ENCODE results near the gene SORT1. TPM values are rescaled to one million over a fixed set of nuclear protein-coding genes. Genes with fewer than 3 reads are reported as not detected.

The SORT1 gene
- total and polyA plus RNA-seq, 2 of the 13 experiments (the other 11 are each of a cell fraction or from before 2014, with no cell fraction given): 32.4 to 93.0 TPM

- no peaks in the 10 kb centered on the region; a peak in 1 of 5 replicates for H3K27me3 ChIP-seq (ENCODE audit: control insufficient read depth in 1 of 2, insufficient read depth in 2 of 2, low read length in 2 of 2)
- no peak overlapping the region for H3K4me3 ChIP-seq (replicated peaks in 1 of 3; ENCODE audit: insufficient read depth in 1 of 3, low read depth in 2 of 3, low read length in 3 of 3)
- no TSS peak for BruUV-seq (replicated peaks)
- ChIA-PET POLR2A (no interaction called here), CTCF (ENCODE audit: low intra/inter-chr PET ratio, low total read pairs) (no interaction called here)
- intact Hi-C loops (cut with micrococcal nuclease; ENCODE audit: unreplicated experiment) (no loop called here), in situ Hi-C loops (cut with HindIII; ENCODE audit: extremely low pct_ligation_motif_present, low pct_unique_long_range_greater_than_20kb) (no loop called here)
- no peak overlapping the region for H3K9ac ChIP-seq (ENCODE audit: insufficient read depth, low read depth, low read length)
- DNase-seq (ENCODE audit: low spot score): no peak
- H3K27ac ChIP-seq (ENCODE audit: extremely low read length, insufficient read depth, low read length): no peak overlapping the region
- no peak for ATAC-seq
- H3K4me1 ChIP-seq (ENCODE audit: insufficient read depth, low read length): peaks cover 18% of the 10 kb centered on the region
- H4K20me1 ChIP-seq (ENCODE audit: insufficient read depth, low read length): no peaks in the 10 kb centered on the region
- no peaks in the 10 kb centered on the region for H3K9me3 ChIP-seq (ENCODE audit: low read length)
- TF ChIP-seq MAFK (conservative IDR thresholded peaks at IDR 0.05 in 1 of 2, IDR thresholded peaks at IDR 0.05 in 1 of 2; ENCODE audit: low read length in 2 of 2): 0 out of 4 replicates have a peak, but pooled peaks of 1 of the 2 experiments have one; percentile 26
- TF ChIP-seq ZNF784 (CRISPR knock-in tag; IDR thresholded peaks at IDR 0.05; ENCODE audit: borderline replicate concordance): no peak
- no peak for FAIRE-seq
- H3K4me2 ChIP-seq (ENCODE audit: low read depth, low read length): no peak overlapping the region
- H3K36me3 ChIP-seq (replicated peaks in 1 of 2; ENCODE audit: control insufficient read depth in 1 of 2, insufficient read depth in 2 of 2, low read length in 2 of 2): no peaks in the 10 kb centered on the region
- H2AFZ ChIP-seq (ENCODE audit: low read length): no peak overlapping the region
- H3K79me2 ChIP-seq (ENCODE audit: insufficient read depth, low read length): peaks cover 4% of the 10 kb centered on the region
Measured at GRCh38 chr1:109432336-109432735, 34.6 kb upstream of the SORT1 start.

- peaks cover 14% of the 10 kb centered on the region for H4K20me1 ChIP-seq (ENCODE audit: insufficient read depth, low read length)
- peak overlapping the region; percentile 66 to 90 (median 84) for H3K4me3 ChIP-seq (replicated peaks in 1 of 3; ENCODE audit: insufficient read depth in 1 of 3, low read depth in 2 of 3, low read length in 3 of 3)
- H3K79me2 ChIP-seq (ENCODE audit: insufficient read depth, low read length): peaks cover 42% of the 10 kb centered on the region
- CTCF ChIA-PET (ENCODE audit: low intra/inter-chr PET ratio, low total read pairs): no interaction called here
- H3K27me3 ChIP-seq (ENCODE audit: control insufficient read depth in 1 of 2, insufficient read depth in 2 of 2, low read length in 2 of 2): no peaks in the 10 kb centered on the region; a peak in 1 of 5 replicates
- H3K27ac ChIP-seq (ENCODE audit: extremely low read length, insufficient read depth, low read length): peak overlapping the region; percentile 93
- no TSS peak for BruUV-seq (replicated peaks)
- no peak for DNase-seq (ENCODE audit: low spot score)
- ATAC-seq: no peak
- no peak overlapping the region for H2AFZ ChIP-seq (ENCODE audit: low read length)
- WGBS (ENCODE audit: low lambda C conversion rate): 9% methylated on average over 7 of the region's 7 CpGs
- H3K4me1 ChIP-seq (ENCODE audit: insufficient read depth, low read length): peaks cover 45% of the 10 kb centered on the region
- peak overlapping the region; percentile 85 for H3K9ac ChIP-seq (ENCODE audit: insufficient read depth, low read depth, low read length)
- H3K9me3 ChIP-seq (ENCODE audit: low read length): no peaks in the 10 kb centered on the region
- intact Hi-C loops (cut with micrococcal nuclease; ENCODE audit: unreplicated experiment): loop anchor here (2.0 to 5.0 kb wide), 3 partner anchors 14 to 65 kb away; partner anchors contain the start of gene CYB561D1
- POLR2A ChIA-PET: interaction anchor here (0.9 to 2.3 kb wide), 12 partner anchors 11 to 337 kb away, joined by 3 to 12 read pairs (median 7); partner anchors contain the start of genes ATXN7L2, CYB561D1, GNAI3 and PSRC1
- in situ Hi-C loops (cut with HindIII; ENCODE audit: extremely low pct_ligation_motif_present, low pct_unique_long_range_greater_than_20kb): loop anchor here (5.0 kb wide), 1 partner anchor 55 kb away; the partner anchor contains the start of gene ATXN7L2
- no peak for FAIRE-seq
- H3K4me2 ChIP-seq (ENCODE audit: low read depth, low read length): peak overlapping the region; percentile 71
- no peak for TF ChIP-seq RARA (CRISPR knock-in tag; IDR thresholded peaks at IDR 0.05)
- 0 out of 2 replicates have a peak, but pooled peaks have one; percentile 13 for TF ChIP-seq CCDC6 (CRISPR knock-in tag; IDR thresholded peaks at IDR 0.05)
- peaks cover 0 to 4% of the 10 kb centered on the region in 2 experiments; a peak in 2 of 5 replicates for H3K36me3 ChIP-seq (replicated peaks in 1 of 2; ENCODE audit: control insufficient read depth in 1 of 2, insufficient read depth in 2 of 2, low read length in 2 of 2)
Measured at GRCh38 chr1:109427171-109427467, 29.4 kb upstream of the SORT1 start.
